ENCODE data around the gene ICE1.

ICE1 gene

GRCh38 chr5:5421961-5422818 lies at the start of gene ICE1:
Gene ICE1 (plus strand): TSS chr5:5422677. CDS start chr5:5422916, 239 bp downstream.
- no peak for TF ChIP-seq CTCF (IDR thresholded peaks at IDR 0.05; ENCODE audit: insufficient read depth, low read length, missing control alignments)
- H3K4me3 ChIP-seq (ENCODE audit: low read depth, low read length) = peak within 1 kb of the TSS; percentile 87
- peak; percentile 83 for DNase-seq (ENCODE audit: low read depth, low spot score)
- POLR2A ChIA-PET = interaction anchor here (0.8 to 1.7 kb wide), 5 partner anchors 24 to 281 kb away, joined by 3 to 5 read pairs (median 3); partner anchors contain the start of gene ADAMTS16
- CTCF ChIA-PET = interaction anchor here (0.8 to 7.8 kb wide), 16 partner anchors 9 to 560 kb away, joined by 3 to 176 read pairs (median 5); partner anchors contain the start of gene ADAMTS16

GRCh38 chr5:5372930-5373329 lies 49.5 kb upstream of the ICE1 start:
- TF ChIP-seq CTCF (IDR thresholded peaks at IDR 0.05; ENCODE audit: insufficient read depth, low read length, missing control alignments) = no peak
- POLR2A ChIA-PET = no interaction called here
- no peak overlapping the region for H3K4me3 ChIP-seq (ENCODE audit: low read depth, low read length)
- CTCF ChIA-PET = no interaction called here
- DNase-seq (ENCODE audit: low read depth, low spot score) = no peak

GRCh38 chr5:5373351-5373989 lies 49.0 kb upstream of the ICE1 start:
- ChIA-PET CTCF (interaction anchor here (1.6 kb wide), 1 partner anchor 233 kb away, joined by 5 read pairs; no protein-coding TSS in a partner anchor), POLR2A (interaction anchor here (1.0 kb wide), 1 partner anchor 30 kb away, joined by 4 read pairs; no protein-coding TSS in a partner anchor)
- TF ChIP-seq CTCF (IDR thresholded peaks at IDR 0.05; ENCODE audit: insufficient read depth, low read length, missing control alignments) = no peak
- no peak for DNase-seq (ENCODE audit: low read depth, low spot score)
- H3K4me3 ChIP-seq (ENCODE audit: low read depth, low read length) = no peak overlapping the region

- ChIA-PET POLR2A (interaction anchor here (1.0 kb wide), 1 partner anchor 31 kb away, joined by 4 read pairs; no protein-coding TSS in a partner anchor), CTCF (interaction anchor here (1.1 to 1.6 kb wide), 3 partner anchors 22 to 233 kb away, joined by 4 to 5 read pairs (median 4); no protein-coding TSS in a partner anchor)
- DNase-seq (ENCODE audit: low read depth, low spot score) = no peak
- no peak overlapping the region for H3K4me3 ChIP-seq (ENCODE audit: low read depth, low read length)
- TF ChIP-seq CTCF (IDR thresholded peaks at IDR 0.05; ENCODE audit: insufficient read depth, low read length, missing control alignments) = no peak
These were observed 48.3 kb upstream of the ICE1 start for GRCh38 chr5:5374009-5374715.

GRCh38 chr5:5377780-5378179 lies 44.7 kb upstream of the ICE1 start:
- DNase-seq (ENCODE audit: low read depth, low spot score) = no peak
- no peak overlapping the region for H3K4me3 ChIP-seq (ENCODE audit: low read depth, low read length)
- ChIA-PET POLR2A (no interaction called here), CTCF (interaction anchor here (2.2 kb wide), 1 partner anchor 18 kb away, joined by 9 read pairs; no protein-coding TSS in a partner anchor)
- TF ChIP-seq CTCF (IDR thresholded peaks at IDR 0.05; ENCODE audit: insufficient read depth, low read length, missing control alignments) = no peak

Data from AG04449 (cell line).